Measurements from ENCODE around the gene GPR87.

The GPR87 gene

DNA sequence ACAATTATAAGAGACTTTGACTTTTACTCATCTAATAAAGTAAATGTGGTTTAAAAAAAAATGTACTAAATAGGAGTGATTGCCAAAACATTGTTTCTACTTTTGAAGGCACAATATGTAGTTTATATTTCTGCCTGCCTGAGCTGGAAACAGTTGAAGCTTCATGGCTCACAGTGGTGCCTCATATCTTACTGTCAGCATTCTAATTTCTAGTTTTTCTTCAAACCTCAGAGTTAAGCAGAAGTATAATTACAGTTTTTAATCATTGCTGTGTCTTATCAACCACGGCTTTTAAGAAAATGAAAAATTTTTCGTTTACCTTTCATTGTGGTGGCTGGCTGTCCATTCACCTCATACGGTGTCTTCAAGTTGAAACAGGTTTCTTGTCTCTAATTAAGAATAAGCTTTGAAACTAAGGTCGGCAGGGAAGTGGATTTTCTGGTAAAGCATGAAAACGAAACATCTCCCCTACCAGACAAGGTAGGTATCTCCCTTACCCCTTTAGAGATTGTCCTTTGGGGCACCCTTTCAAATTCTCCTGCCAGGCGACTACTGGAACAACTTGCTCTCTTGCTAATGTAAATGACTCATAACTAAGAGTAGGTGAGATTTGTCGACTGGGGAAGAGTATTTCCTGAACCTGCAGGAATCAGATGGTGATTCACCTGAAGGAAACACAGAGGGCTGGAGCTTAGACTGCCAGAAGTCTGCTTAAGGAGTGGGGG lies at the start of gene GPR87:
GPR87 (minus strand) TSS at position 554 of the 725 bp plus-strand sequence. CDS start 16,720 bp downstream, outside the sequence.
- no peak for DNase-seq (ENCODE audit: low read depth in 1 of 2, low spot score in 1 of 2)

- DNase-seq (ENCODE audit: low read depth in 1 of 2, low spot score in 1 of 2): no peak
Measured at GRCh38 chr3:151362751-151363174, 46.1 kb upstream of the GPR87 start.

- no peak for DNase-seq (ENCODE audit: low read depth in 1 of 2, low spot score in 1 of 2)
Measured at GRCh38 chr3:151357463-151357850, 40.8 kb upstream of the GPR87 start.

- no peak for DNase-seq (ENCODE audit: low read depth in 1 of 2, low spot score in 1 of 2)
Measured at GRCh38 chr3:151356794-151357462, 40.3 kb upstream of the GPR87 start.

GRCh38 chr3:151351648-151352047 lies 35.0 kb upstream of the GPR87 start:
- no peak for DNase-seq (ENCODE audit: low read depth in 1 of 2, low spot score in 1 of 2)

DNA sequence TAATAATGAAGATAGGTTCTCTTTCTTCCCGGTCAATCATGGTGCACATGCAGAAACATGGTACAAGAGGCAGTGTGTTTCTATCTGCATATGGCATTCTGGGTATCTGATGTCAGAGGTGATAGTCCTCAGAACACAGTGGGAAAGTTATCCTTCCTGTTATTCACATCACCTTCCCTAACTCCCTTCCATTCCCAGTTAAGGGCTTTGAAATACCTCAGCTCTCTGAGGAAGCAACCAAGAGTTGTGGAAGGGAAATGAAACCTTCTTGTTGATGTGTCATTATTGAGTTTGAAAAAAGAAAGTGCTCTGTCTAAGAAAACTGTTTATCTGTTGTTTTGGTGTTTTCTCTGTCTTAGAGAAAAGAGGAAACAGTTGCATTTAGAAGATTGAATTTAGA lies 34.6 kb upstream of the GPR87 start:
- no peak for DNase-seq (ENCODE audit: low read depth in 1 of 2, low spot score in 1 of 2)

DNA sequence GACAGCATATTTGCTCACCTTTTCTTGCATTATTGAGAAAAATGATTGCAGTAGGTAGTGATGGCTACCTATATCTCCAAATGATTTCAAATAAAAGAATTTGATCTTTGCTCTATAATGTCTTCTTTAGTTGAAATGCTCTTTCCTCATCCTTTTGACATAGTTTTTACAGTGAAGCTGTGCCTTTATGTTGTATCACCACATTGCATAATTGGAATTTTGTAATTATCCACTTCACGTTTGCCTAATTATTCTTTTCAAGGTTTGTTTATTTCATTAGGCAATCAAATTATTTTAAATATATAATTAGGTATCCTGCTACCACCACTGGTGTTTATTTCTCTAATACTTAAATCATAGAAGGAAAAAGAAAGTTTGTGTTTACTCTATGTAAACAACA lies 34.0 kb upstream of the GPR87 start:
- DNase-seq (ENCODE audit: low read depth in 1 of 2, low spot score in 1 of 2): no peak

DNA sequence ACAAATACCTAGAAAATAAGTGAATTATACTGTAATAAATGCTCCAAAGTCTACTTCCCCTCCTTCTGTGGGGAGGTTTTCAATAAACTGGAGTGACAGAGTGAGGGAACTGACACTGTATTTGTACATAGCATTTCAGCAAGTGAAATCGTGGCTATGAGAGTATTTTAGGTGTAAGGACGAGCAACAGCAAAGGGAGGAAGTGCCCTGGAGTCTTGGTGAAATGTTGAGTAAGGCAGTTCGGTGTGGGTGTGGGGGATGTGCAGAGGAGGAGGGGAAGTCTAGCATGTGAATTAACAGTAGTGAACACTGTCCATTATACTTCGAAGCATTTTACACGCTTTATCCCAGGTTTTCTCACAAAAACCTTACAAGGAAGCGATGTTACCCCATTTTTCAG lies 30.8 kb upstream of the GPR87 start:
- no peak for DNase-seq (ENCODE audit: low read depth in 1 of 2, low spot score in 1 of 2)

GRCh38 chr3:151346292-151346691 lies 29.7 kb upstream of the GPR87 start:
- DNase-seq (ENCODE audit: low read depth in 1 of 2, low spot score in 1 of 2): no peak

DNA sequence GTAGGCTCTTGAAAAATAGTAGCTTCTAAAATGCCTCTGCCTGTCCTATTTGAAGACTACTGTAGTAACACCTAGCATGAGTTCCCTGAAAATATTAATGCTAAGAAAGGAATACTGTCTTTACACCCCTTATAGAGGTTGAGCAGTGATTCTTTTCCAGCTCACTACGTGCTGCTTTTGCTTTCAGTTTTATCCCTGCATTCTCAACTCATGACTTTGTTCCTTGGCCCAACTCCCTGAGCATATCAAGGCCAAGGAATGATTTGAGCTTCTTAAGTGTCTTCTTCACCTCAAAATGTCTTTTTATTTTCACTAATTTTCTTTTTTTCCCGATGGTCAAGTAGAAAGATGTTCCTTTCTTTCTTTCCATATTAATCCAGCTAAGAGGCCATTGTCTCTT lies 29.2 kb upstream of the GPR87 start:
- DNase-seq (ENCODE audit: low read depth in 1 of 2, low spot score in 1 of 2): no peak

- DNase-seq (ENCODE audit: low read depth in 1 of 2, low spot score in 1 of 2): no peak
Measured at GRCh38 chr3:151331696-151332095, 15.1 kb upstream of the GPR87 start.

- DNase-seq (ENCODE audit: low read depth in 1 of 2, low spot score in 1 of 2): no peak
Measured at GRCh38 chr3:151330899-151331298, 14.3 kb upstream of the GPR87 start.

DNA sequence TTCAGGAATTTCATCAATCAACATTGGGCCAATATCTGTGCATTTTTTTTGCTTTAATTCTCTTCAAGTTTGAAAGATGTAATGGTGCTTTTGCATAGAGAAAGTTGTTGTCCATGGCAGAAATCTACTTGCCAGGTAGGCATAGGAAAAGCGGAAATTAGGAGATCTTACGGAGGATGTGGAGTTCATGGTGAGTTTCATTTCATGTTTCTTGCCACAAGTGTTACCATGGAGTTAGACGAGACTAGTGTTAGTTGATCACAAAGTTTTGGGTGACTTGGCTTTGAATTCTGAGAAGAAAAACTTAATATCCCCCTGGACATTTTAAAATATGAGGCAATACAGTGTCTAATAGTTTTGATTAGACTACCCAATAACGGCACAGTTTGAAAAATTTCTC lies 13.8 kb upstream of the GPR87 start:
- DNase-seq (ENCODE audit: low read depth in 1 of 2, low spot score in 1 of 2): no peak

GRCh38 chr3:151329363-151329762 lies 12.7 kb upstream of the GPR87 start, which contains the start of gene P2RY13:
TSS of gene P2RY13 (minus strand) at chr3:151329549. CDS start at chr3:151329528, 21 bp downstream.
- no peak for DNase-seq (ENCODE audit: low read depth in 1 of 2, low spot score in 1 of 2)

DNA sequence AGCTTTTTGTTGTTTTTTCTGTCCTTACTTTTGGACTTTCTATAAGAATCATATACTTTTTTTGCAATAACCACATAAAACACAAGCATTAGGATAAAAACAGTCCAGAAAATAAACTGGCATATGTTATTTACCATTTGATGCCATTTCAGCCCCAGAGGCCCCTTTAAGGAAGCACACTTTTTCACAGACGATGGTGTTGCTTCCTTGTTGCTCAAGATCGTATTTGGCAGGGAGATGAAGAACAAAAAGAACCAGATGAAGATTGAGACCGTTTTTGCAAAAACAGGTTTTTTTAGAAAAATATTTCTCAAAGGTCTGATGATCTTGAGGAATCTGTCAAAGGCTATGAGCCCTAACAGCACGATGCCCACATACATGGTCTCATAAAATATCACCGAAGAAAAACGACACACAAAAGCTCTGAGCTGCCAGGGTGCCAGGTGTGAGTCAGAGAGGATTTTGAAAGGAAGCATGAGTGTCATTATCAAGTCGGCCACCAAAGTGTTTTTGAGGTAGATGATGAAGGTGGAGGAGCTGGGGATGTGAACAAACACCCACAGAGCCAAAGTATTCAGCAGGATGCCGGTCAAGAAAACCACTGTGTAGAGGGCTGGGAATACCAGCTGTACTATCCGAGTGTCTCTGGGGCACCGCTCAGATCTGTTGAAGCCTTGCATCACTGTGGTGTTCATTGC lies 11.8 kb upstream of the GPR87 start:
- no peak for DNase-seq (ENCODE audit: low read depth in 1 of 2, low spot score in 1 of 2)

GRCh38 chr3:151327571-151328198 lies 11.1 kb upstream of the GPR87 start:
- DNase-seq (ENCODE audit: low read depth in 1 of 2, low spot score in 1 of 2): no peak

DNA sequence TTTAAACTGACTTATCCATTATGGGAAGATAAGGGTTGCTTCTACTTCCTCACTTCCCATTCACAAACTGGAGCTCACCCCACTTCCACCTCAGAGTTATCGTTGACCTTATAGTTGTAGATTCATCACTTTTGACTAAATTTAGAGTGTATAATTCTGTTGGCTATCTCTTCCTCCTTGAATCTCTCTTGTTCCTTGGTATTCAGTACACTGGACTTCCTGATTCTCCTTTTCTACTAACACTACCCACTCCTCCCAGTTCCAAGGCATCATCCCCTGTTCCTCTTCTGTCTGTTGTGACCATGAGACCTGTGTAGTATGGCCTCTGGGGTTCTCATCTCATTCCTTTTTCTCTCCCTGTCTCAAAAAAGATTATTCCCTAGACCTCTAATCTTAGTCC lies 5.9 kb upstream of the GPR87 start:
- DNase-seq (ENCODE audit: low read depth in 1 of 2, low spot score in 1 of 2): no peak

- DNase-seq (ENCODE audit: low read depth in 1 of 2, low spot score in 1 of 2): no peak
Measured at GRCh38 chr3:151321526-151321925, 4.9 kb upstream of the GPR87 start.

- no peak for DNase-seq (ENCODE audit: low read depth in 1 of 2, low spot score in 1 of 2)
Measured at GRCh38 chr3:151320131-151320530, 3.5 kb upstream of the GPR87 start.

DNA sequence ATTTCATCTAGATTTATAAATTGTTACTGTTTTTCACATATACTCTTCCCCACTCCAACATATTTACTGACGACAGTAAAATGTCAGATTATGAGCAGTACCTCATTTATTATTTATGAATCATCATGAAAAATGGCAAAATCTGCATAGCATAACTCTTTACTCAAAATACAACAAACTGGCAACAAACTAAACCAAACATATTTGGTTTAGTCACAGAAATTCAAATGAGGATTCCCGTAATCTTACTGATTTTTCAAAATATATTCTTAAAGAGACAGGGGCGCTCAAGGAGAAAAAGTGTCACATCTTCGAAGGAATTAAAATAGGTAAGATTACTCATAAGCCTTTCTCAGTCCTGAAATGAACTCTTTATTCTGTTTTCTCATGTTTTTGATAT lies 3.0 kb upstream of the GPR87 start:
- DNase-seq (ENCODE audit: low read depth in 1 of 2, low spot score in 1 of 2): no peak

- no peak for DNase-seq (ENCODE audit: low read depth in 1 of 2, low spot score in 1 of 2)
Measured at GRCh38 chr3:151318991-151319390, 2.4 kb upstream of the GPR87 start.

DNA sequence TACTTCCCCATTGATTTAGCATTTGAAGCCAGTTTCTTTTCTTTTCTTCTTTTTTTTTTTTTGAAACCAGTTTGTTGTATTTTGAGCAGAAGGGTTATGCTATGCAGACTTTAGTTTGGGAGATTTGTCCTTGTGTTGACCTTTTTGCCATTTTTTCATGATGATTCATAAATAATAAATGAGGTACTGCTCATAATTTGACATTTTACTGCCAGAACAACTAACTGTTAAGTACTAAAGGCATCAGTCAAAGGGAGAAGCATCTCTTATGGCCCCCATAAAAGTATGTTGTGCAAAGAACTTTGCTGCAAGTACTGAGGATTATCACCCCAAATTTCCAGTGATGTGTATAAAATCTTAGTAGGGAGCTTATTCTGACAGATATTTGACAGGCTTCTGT lies 1.7 kb upstream of the GPR87 start:
- no peak for DNase-seq (ENCODE audit: low read depth in 1 of 2, low spot score in 1 of 2)

Measured in activated T-helper 1 cell treated with anti-CD3 and anti-CD28 coated beads, Interleukin-2, amount 50 U/mL, for 16 hours (primary cell).